ENCODE measurements around the gene UCP1.

UCP1 gene, protein sequence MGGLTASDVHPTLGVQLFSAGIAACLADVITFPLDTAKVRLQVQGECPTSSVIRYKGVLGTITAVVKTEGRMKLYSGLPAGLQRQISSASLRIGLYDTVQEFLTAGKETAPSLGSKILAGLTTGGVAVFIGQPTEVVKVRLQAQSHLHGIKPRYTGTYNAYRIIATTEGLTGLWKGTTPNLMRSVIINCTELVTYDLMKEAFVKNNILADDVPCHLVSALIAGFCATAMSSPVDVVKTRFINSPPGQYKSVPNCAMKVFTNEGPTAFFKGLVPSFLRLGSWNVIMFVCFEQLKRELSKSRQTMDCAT

GRCh38 chr4:140568507-140569306 is at the start of gene UCP1:
Gene UCP1, minus strand, starts transcription at chr4:140568961. Its CDS starts 232 bp downstream, at chr4:140568729.
- no peak for FAIRE-seq
- no peak for DNase-seq (ENCODE audit: insufficient read length, low spot score)

DNA sequence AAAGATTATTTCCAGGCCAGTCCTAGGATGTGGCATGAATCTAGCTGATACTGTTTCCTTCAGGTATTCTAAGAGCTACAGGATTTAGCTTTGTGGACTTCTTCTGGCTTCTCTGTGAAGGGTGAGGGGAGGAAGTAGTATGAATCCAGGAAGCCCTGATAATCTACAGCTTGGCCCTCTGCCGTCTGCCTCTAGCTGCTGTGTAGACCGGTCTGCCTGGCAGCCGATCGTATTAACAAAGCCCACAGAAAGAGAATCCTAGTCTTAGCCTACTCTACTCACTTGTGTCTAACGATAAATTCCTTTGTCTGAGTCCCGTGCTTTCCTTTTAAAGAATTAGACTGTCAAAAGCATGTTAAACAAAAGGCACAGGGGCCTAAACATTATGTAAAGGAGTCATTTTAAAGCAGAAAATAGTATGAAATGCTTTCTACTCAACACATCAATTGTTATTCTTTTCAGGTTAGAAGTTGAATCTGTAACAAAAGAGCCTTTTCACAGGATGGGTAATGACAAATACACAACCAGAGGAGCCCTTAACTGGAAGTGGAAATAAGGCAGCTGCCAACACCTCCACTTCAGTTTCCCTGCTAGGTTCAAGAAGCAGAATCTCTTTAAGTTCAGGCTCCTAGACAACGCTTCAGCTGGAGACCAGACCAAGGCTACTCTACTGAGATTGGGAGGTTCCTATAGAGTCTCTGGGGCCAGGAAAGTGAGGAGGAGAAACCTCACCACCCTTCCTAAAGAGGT is 48.9 kb upstream of the UCP1 start:
- no peak for DNase-seq (ENCODE audit: insufficient read length, low spot score)
- FAIRE-seq = no peak

DNA sequence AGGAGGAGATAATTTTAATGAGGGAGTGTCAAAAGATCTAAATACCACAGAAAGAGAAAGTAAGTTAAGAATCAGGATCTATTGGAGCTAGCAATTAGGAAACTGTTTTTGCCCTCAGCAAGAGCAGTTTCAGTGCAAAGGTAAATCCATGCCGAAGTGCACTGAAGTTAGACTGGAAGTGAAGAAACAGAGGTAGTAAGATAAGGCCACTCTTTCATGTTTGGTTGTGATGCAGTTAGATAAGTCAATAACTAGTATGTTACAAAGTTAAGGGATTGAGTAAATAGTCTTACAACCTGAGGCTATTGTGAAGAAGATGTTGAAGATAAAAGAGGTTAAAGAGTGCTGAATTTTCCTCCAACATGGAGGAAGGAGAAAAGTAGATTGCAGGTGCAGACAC is 46.7 kb upstream of the UCP1 start:
- DNase-seq (ENCODE audit: insufficient read length, low spot score) = no peak
- FAIRE-seq = no peak

GRCh38 chr4:140612357-140612756 is 43.6 kb upstream of the UCP1 start:
- FAIRE-seq (no peak), DNase-seq (ENCODE audit: insufficient read length, low spot score) (no peak)

DNA sequence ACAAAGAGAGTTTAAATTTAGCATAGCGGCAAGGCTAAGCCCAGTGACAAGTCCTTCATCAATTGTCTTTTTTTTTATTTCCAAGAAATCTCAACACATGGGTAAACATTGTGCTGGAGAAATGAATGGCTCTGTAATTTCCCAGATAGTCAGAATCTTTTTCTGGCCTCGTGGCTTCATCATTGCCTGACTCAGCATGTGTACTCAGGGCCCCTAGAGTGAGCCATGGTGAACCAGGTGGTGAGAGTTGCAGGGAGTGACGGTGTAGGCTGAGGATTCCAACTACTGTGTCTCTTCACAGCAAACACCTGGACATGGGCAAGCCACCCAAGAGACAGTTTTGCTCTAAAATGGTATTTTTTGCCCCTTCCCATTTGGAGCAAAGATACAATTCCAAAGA is 43.1 kb upstream of the UCP1 start:
- FAIRE-seq = no peak

GRCh38 chr4:140609548-140610425 is 41.0 kb upstream of the UCP1 start:
- FAIRE-seq (peak; percentile 64), DNase-seq (ENCODE audit: insufficient read length, low spot score) (peak; percentile 23)

More for the DNA sequence above, 43.1 kb upstream of the UCP1 start:
- DNase-seq (ENCODE audit: insufficient read length, low spot score) = no peak

DNA sequence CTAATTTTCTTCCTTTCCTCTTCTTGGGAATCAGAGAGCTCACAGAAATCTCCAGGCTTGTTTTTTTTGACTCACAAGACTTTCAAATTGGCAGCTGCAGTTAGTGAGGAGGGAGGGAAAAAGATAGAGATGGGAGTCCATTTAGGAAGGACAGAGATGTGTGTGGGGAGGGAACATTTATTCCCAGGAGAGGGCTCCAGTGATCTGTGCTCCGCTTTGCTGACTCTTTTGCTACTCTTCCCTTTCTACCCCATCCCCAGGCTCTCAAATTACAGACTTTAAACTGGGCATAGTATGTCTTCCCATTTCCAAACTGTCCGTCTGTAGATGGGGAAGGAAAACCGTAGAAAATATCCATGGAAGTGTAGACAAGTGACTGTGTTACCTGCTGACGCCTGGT is 39.1 kb upstream of the UCP1 start:
- FAIRE-seq = no peak
- DNase-seq (ENCODE audit: insufficient read length, low spot score) = no peak

DNA sequence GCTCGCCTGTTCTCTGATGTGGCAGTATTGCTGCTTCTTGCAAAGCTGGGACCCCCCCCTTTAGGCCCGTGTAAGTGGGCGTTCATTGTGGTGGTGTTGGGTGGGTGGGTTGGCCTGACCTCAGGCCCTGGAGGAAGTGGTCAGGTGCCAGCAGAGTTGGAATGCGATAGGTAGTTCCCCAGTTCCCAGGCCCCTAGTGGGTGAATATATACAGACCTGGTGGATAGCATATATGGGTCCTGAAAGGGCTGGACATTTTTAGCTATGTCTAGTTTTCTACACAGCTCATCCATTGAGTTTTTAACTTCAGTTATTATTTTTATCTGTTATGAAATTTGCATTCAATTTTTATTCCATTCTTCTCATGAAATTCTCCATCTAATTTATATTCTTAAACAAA is 35.8 kb upstream of the UCP1 start:
- DNase-seq (ENCODE audit: insufficient read length, low spot score) (no peak), FAIRE-seq (no peak)

- FAIRE-seq = no peak
Observed at GRCh38 chr4:140603286-140603685, 34.5 kb upstream of the UCP1 start.

GRCh38 chr4:140602714-140603113 is 34.0 kb upstream of the UCP1 start:
- FAIRE-seq = no peak
- no peak for DNase-seq (ENCODE audit: insufficient read length, low spot score)

More at GRCh38 chr4:140603286-140603685, 34.5 kb upstream of the UCP1 start:
- DNase-seq (ENCODE audit: insufficient read length, low spot score) = no peak

DNA sequence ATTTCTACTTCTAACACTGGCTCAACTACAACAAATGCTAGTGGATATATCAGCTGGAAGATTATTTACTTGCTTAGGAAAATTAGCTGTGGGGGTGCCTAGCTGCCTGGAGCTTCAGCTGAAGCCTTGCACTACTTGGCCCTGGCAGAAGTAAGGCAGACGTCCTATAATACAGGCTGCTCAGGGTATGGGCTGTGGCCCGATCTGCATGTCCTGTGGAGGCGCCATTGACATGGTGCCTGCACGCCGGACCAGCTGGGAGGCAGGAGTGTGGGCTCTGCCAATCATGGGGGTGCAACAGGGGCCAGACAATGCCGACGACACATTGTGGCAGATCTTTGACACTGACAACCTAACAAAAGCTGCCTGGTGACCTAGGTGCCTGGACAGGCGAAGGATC is 31.6 kb upstream of the UCP1 start:
- DNase-seq (ENCODE audit: insufficient read length, low spot score) (no peak), FAIRE-seq (no peak)

DNA sequence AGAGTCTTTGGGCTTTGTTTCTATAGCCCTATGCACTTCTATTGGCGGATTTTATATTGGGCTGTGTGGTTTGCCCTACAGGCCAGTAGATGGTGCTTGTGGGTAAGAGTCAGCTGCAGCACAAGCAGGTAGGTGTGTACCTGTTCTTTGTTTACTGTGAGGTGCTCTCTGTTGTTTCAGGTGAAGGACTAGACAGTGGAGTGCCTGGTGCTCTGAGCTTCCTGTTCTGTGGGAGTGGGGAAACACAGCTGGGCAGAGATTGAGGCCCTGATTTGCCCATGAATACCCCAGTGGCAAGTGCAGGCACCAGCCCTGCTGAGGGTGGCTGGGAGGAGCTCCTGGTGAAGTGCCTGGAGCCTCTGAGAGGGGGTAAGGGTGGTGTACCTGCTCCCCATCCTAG is 26.3 kb upstream of the UCP1 start:
- no peak for FAIRE-seq
- DNase-seq (ENCODE audit: insufficient read length, low spot score) = no peak

DNA sequence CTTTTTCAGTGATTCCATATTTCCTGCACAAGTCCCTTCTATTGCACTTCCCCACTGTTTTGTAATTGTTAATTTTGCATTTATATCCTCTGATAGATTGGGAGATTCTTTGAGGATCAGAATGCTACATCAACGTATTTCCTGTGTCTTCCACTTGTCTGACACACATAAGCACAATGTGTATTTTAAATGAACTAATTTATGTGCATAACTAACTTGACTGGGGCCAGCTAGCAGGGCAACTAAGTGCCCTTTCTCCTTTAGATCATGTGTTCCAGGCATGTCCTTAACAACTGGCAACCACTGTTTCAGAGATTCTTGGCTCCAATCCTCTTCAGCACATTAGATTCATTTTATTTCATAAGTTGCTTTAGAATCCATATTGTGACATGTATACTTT is 15.7 kb upstream of the UCP1 start:
- DNase-seq (ENCODE audit: insufficient read length, low spot score) (no peak), FAIRE-seq (peak; percentile 23)

DNA sequence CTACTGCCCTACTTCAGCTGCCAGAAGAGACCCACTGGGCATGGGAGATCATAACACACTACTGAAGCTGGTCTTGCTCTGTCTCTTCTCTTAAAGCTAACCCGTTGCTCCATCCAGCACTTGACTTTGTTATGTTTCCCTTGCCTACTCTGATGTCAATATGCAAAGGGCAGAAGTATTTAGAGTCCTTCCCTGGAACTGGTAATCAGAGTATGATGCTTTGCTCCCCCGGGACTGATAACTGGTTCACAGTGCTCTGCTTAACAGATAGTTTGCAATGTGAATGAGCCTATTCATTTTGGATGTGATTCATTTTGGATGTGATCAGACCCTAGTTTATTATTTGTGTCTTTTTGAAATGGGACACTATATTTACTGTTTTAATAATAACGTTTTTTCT is 12.3 kb upstream of the UCP1 start:
- DNase-seq (ENCODE audit: insufficient read length, low spot score) = no peak
- FAIRE-seq = no peak

GRCh38 chr4:140579278-140579677 is 10.5 kb upstream of the UCP1 start:
- DNase-seq (ENCODE audit: insufficient read length, low spot score) = no peak
- no peak for FAIRE-seq

DNA sequence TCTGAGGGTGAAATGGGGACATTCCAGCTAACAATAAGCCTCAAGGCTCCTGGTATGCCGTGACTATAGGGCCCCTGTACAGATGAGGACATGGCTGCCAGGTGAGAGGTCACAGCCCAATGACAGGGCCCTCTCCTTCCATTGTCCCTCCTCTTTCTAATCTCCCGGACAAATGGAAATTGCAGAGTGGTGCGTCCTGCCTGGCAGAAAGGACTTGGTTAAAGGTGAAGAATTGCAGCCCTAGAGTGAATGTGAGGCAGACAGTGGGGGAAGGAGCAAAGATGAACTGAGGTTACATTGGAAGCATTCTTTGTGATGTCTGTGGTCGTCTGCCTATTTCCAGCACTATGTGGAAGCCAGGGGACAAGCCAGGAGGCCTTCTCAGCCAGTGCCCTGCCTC is 6.7 kb upstream of the UCP1 start:
- FAIRE-seq = no peak
- DNase-seq (ENCODE audit: insufficient read length, low spot score) = no peak

- no peak for DNase-seq (ENCODE audit: insufficient read length, low spot score)
- FAIRE-seq = no peak
Observed at GRCh38 chr4:140571620-140572019, 2.9 kb upstream of the UCP1 start.

DNA sequence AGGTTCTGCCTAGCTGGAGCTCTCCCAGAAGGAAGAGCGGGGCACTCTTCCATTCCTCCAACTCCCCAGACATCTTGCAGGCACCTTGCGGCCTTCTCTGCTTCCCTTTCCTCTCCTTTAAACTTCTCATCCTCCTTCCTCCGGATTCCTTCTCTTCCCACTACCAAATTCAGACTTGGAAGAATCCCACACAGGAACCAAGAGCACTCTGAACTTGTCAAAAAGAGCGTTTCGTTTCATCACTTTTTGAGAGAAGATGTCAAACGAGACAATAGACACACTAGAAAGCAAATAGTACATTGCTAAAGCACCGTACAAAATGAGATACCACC is 512 bp upstream of the UCP1 start:
- DNase-seq (ENCODE audit: insufficient read length, low spot score) (no peak), FAIRE-seq (no peak)

- DNase-seq (ENCODE audit: insufficient read length, low spot score) (no peak), FAIRE-seq (no peak)
Observed at GRCh38 chr4:140559696-140560095, 9.1 kb downstream of the UCP1 start.

DNA sequence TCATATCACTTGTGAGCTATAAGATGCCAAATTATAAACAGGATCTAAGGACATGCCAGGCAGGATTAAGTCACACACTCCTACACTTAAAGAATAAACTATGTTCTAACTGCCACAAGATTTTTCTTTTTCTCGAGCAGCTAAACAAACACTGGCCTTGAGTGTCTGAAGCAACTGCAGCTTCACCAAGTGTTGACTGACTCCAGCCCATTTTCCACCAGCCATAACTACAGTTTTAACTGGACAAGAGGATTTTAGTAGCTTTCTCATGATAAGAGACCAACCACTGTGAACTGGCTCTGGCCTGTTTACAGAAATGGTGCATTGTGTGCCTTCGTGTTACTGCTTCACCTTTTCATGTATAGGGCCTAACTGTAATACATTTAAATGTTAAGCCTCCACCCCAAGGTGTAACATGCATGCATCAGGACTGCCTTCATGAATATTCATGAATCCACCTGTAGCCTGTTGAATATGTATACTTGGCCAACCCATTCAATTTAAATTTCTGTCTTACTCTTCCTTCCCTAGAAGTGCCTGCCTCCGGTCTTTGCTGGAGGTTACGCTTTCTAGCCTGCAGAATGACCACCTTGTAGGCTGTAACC is 10.8 kb downstream of the UCP1 start:
- FAIRE-seq = no peak
- no peak for DNase-seq (ENCODE audit: insufficient read length, low spot score)

All from GM19239 (cell line).